Fibroblast of mammary gland (primary cell): ENCODE results near the gene GUCA1C.

Experiments
- DNase-seq: peaks from one replicate; pipeline ENCODE4 v3.0.0-alpha.2; 2010; ENCODE audit warnings: low read depth
- H3K4me3 ChIP-seq: 2 replicates; pipeline ENCODE4 v1.5.1; 2011; ENCODE audit warnings: low read depth, mild to moderate bottlenecking, low read length, moderate library complexity; ENCODE audit not compliant: control insufficient read depth
- TF ChIP-seq, protein P1 (sequence below): conservative IDR thresholded peaks from 2 replicates; pipeline ENCODE4 v1.5.1; 2011; ENCODE audit warnings: low read depth, low read length, inconsistent platforms; ENCODE audit not compliant: control insufficient read depth, insufficient read depth

Gene GUCA1C

DNA sequence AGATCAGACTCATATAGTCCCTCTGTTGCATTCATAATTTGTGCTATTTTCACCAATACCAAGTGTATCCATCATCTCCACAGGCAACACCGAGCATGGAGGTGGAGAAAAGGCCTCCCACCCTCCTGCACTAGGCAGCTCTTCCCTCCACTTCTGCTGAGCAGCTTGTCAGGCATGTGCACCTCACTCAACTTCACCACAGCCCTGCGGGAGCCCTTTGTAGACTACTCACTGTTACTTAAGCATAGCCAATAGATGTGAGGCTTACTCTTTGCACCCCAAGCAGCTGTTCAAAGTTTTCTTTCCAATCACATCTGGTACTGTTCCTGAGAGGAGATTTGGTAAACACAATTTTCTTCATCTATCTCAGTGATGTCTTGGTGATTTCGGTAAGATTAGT lies 16.9 kb upstream of the GUCA1C start:
- TF ChIP-seq, protein P1, sequence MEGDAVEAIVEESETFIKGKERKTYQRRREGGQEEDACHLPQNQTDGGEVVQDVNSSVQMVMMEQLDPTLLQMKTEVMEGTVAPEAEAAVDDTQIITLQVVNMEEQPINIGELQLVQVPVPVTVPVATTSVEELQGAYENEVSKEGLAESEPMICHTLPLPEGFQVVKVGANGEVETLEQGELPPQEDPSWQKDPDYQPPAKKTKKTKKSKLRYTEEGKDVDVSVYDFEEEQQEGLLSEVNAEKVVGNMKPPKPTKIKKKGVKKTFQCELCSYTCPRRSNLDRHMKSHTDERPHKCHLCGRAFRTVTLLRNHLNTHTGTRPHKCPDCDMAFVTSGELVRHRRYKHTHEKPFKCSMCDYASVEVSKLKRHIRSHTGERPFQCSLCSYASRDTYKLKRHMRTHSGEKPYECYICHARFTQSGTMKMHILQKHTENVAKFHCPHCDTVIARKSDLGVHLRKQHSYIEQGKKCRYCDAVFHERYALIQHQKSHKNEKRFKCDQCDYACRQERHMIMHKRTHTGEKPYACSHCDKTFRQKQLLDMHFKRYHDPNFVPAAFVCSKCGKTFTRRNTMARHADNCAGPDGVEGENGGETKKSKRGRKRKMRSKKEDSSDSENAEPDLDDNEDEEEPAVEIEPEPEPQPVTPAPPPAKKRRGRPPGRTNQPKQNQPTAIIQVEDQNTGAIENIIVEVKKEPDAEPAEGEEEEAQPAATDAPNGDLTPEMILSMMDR, result no peak
- DNase-seq, result no peak
- no peak overlapping the region for H3K4me3 ChIP-seq

DNA sequence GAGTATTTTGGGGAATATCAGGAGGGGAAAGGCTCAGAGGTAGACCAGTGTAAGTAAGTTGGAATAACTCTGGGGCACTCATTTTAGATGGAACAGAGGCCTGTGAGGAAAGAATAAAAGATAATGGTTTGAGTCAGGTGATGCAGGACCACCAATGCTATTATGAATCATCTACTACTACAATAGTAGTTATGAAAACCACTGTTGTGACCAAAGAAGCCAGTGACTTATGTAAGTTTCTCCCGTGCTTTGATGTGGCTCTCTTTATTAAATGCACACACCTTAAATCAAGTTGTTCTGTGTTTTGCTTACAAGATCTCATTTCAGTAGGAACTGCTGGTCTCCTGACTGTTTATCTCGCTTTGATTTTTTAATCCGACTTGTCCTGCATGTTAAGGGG lies 13.1 kb upstream of the GUCA1C start:
- TF ChIP-seq, protein P1, result no peak
- no peak for DNase-seq
- no peak overlapping the region for H3K4me3 ChIP-seq

DNA sequence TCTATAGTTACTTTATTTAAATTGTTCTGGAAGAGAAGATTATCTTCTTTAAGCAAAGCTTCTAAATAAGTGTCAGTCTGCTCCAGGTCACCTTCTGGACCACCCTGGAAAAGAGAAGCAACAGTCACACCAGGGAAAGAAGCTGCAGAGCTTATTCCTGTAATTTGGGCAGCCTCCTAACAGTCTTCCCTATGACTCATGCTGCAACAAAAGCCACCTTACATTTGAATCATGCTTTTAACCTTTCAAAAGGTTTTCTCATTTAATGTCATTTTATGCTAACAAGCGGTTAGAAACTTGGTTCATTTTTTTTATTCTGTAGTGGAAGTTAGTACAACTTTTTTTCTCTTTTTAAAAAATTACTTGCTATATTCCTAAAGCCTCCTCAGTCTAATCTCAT lies 5.3 kb upstream of the GUCA1C start:
- no peak for DNase-seq
- no peak overlapping the region for H3K4me3 ChIP-seq
- TF ChIP-seq, protein P1, result no peak

DNA sequence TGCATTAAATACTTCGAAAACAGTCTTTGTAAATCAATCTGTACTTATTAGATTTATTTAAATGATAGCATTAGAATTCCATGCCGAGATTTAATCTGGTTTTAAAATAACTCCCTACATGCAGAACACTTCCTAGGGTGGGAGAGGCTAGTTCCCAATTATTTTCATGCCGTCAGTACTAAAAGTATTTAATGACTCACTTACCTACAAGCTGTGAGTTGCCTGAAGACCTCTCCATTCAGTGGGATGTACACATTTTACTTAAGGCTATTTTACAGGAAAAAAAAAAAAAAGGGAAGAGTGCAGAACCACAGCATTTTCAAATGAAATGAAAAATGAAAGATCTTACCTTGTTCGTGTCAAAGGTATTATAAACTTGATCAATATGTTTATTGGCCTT lies 469 bp downstream of the GUCA1C start:
- TF ChIP-seq, protein P1, result no peak

DNA sequence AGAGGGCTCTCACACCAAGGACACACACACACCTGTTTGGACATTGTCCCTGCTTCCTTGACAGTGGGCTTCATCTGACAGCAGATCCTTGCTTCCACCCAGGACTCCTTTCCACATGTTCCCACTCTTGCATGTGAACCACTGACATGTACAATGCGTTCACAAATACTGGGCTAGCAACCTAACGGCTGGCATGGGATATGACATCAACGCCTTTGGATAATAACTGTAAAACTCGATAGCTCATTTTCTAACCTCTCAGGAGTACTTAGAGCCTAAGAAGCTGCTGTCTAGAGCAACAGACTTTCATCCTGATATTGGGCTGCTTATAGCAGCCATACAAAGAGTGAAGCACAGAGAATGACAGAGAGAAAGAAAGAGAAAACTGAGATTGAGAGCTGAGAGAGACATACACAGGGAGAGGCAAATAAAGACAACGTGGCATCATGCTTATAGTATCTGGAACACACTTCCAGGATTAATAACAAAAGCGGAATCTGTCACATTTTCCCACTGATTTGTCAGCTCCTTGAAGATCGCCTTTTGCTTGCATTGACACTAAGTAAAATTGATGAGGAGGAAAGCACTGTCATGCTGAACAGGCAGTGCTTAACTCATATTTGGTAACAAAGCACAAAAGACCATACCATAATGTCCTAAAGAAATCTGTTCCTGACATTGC lies 1.7 kb downstream of the GUCA1C start:
- H3K4me3 ChIP-seq, result no peak overlapping the region
- TF ChIP-seq, protein P1, result no peak
- DNase-seq, result no peak

More for the DNA sequence above, 469 bp downstream of the GUCA1C start:
- no peak overlapping the region for H3K4me3 ChIP-seq
- no peak for DNase-seq

DNA sequence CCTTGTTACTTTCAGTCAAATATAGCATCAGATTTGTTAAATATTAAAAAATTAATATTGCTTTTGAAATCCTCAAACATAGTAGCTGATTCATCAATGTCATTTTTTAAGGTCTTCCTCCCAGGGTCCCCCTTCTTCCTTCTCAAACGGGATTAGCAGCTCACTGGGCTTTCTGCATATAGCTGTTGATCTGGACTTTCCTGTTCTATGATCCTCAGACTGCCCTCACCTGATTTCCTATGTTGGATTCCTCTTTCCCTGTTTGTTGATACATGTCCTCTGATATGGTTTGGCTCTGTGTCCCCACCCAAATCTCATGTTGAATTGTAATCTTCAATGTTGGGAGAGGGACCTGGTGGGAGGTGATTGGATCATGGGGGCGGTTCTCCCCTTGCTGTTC lies 5.8 kb downstream of the GUCA1C start:
- DNase-seq, result no peak
- TF ChIP-seq, protein P1, result no peak

More for the DNA sequence above, 5.8 kb downstream of the GUCA1C start:
- no peak overlapping the region for H3K4me3 ChIP-seq
